ENCODE measurements around the gene TXK. TPM values are rescaled to one million over a fixed set of nuclear protein-coding genes. Genes with fewer than 3 reads are reported as not detected.

Gene TXK
- total RNA-seq, 2 experiments from 2014 or later: 67.0 to 69.9 TPM

GRCh38 chr4:48047421-48047844 is 86.6 kb downstream of the TXK start:
- no peaks in the 10 kb centered on the region for H3K9me3 ChIP-seq (ENCODE audit: control insufficient read depth in 1 of 2, insufficient read depth in 1 of 2, low read length in 2 of 2)
- Mint-ChIP-seq H3K36me3 (ENCODE audit: low read depth) (no peaks in the 10 kb centered on the region), H3K27ac (no peak overlapping the region), H3K9me3 (no peaks in the 10 kb centered on the region), H3K27me3 (no peaks in the 10 kb centered on the region), H3K4me1 (ENCODE audit: low read depth) (peaks cover 51% of the 10 kb centered on the region), H3K4me3 (peak overlapping the region; percentile 73)
- no peaks in the 10 kb centered on the region for H3K27me3 ChIP-seq (ENCODE audit: control insufficient read depth in 1 of 2, insufficient read depth in 2 of 2, low read length in 2 of 2)
- DNase-seq (peak; percentile 5 to 78 (median 36)), ATAC-seq (ENCODE audit: poor library complexity) (peak; percentile 83)
- H3K4me1 ChIP-seq (ENCODE audit: insufficient read depth, low read length): peaks cover 41% of the 10 kb centered on the region
- CTCF ChIA-PET: interaction anchor here (2.3 kb wide), 1 partner anchor 13 kb away, joined by 8 read pairs; no protein-coding TSS in a partner anchor
- intact Hi-C loops (cut with DNase I, micrococcal nuclease): no loop called here
- no peak for TF ChIP-seq CTCF (IDR thresholded peaks at IDR 0.05)
- no peak overlapping the region for H3K27ac ChIP-seq (ENCODE audit: low read depth in 1 of 2, low read length in 2 of 2)
- POLR2A ChIA-PET: interaction anchor here (0.8 to 1.4 kb wide), 4 partner anchors 12 to 91 kb away, joined by 3 read pairs; no protein-coding TSS in a partner anchor
- H3K36me3 ChIP-seq (ENCODE audit: insufficient read depth, low read length): no peaks in the 10 kb centered on the region
- H3K4me3 ChIP-seq (ENCODE audit: low read length): no peak overlapping the region

- no peak overlapping the region for H3K4me3 Mint-ChIP-seq
Measured at GRCh38 chr4:48046059-48046458, 88.0 kb downstream of the TXK start.

GRCh38 chr4:48044298-48044697 is 89.8 kb downstream of the TXK start:
- Histone ChIP-seq H3K36me3 (ENCODE audit: insufficient read depth, low read length) (no peaks in the 10 kb centered on the region), H3K9me3 (ENCODE audit: control insufficient read depth in 1 of 2, insufficient read depth in 1 of 2, low read length in 2 of 2) (no peaks in the 10 kb centered on the region), H3K27me3 (ENCODE audit: control insufficient read depth in 1 of 2, insufficient read depth in 2 of 2, low read length in 2 of 2) (no peaks in the 10 kb centered on the region), H3K27ac (ENCODE audit: low read depth in 1 of 2, low read length in 2 of 2) (no peak overlapping the region), H3K4me3 (ENCODE audit: low read length) (no peak overlapping the region), H3K4me1 (ENCODE audit: insufficient read depth, low read length) (peaks cover 41% of the 10 kb centered on the region)
- Mint-ChIP-seq H3K27ac (no peak overlapping the region), H3K36me3 (ENCODE audit: low read depth) (no peaks in the 10 kb centered on the region), H3K9me3 (no peaks in the 10 kb centered on the region), H3K4me1 (ENCODE audit: low read depth) (peaks cover 52% of the 10 kb centered on the region), H3K4me3 (no peak overlapping the region), H3K27me3 (no peaks in the 10 kb centered on the region)
- POLR2A ChIA-PET: interaction anchor here (0.6 kb wide), 1 partner anchor 21 kb away, joined by 4 read pairs; no protein-coding TSS in a partner anchor
- no peak for TF ChIP-seq CTCF (IDR thresholded peaks at IDR 0.05)
- CTCF ChIA-PET: interaction anchor here (2.5 kb wide), 1 partner anchor 10 kb away, joined by 11 read pairs; no protein-coding TSS in a partner anchor
- intact Hi-C loops (cut with DNase I, micrococcal nuclease): no loop called here
- no peak for ATAC-seq (ENCODE audit: poor library complexity)
- peak in 1 of 14 experiments; percentile 14 for DNase-seq

More at GRCh38 chr4:48046059-48046458, 88.0 kb downstream of the TXK start:
- DNase-seq (no peak), ATAC-seq (ENCODE audit: poor library complexity) (no peak)
- CTCF ChIA-PET: no interaction called here
- Histone ChIP-seq H3K4me3 (ENCODE audit: low read length) (no peak overlapping the region), H3K27ac (ENCODE audit: low read depth in 1 of 2, low read length in 2 of 2) (no peak overlapping the region), H3K9me3 (ENCODE audit: control insufficient read depth in 1 of 2, insufficient read depth in 1 of 2, low read length in 2 of 2) (no peaks in the 10 kb centered on the region), H3K27me3 (ENCODE audit: control insufficient read depth in 1 of 2, insufficient read depth in 2 of 2, low read length in 2 of 2) (no peaks in the 10 kb centered on the region), H3K4me1 (ENCODE audit: insufficient read depth, low read length) (peaks cover 41% of the 10 kb centered on the region), H3K36me3 (ENCODE audit: insufficient read depth, low read length) (no peaks in the 10 kb centered on the region)
- Mint-ChIP-seq H3K9me3 (no peaks in the 10 kb centered on the region), H3K27ac (no peak overlapping the region), H3K27me3 (no peaks in the 10 kb centered on the region), H3K36me3 (ENCODE audit: low read depth) (no peaks in the 10 kb centered on the region), H3K4me1 (ENCODE audit: low read depth) (peaks cover 52% of the 10 kb centered on the region)
- no peak for TF ChIP-seq CTCF (IDR thresholded peaks at IDR 0.05)
- POLR2A ChIA-PET: interaction anchor here (0.9 to 1.2 kb wide), 2 partner anchors 12 to 93 kb away, joined by 3 read pairs; no protein-coding TSS in a partner anchor
- intact Hi-C loops (cut with DNase I, micrococcal nuclease): no loop called here
